VCaP (cell line): ENCODE measurements around the gene EPHB1.

ENCODE experiments used
- H3K27ac ChIP-seq: fragments of 450-650 bp; 2 replicates; pipeline ENCODE4 v1.5.1; 2017
- CTCF ChIP-seq: fragments of 450-650 bp; conservative IDR thresholded peaks from 2 replicates; pipeline ENCODE4 v1.5.1; 2017; ENCODE audit warnings: mild to moderate bottlenecking, moderate library complexity

The EPHB1 gene

GRCh38 chr3:134887536-134887935 is 92.5 kb downstream of the EPHB1 start:
- no peak overlapping the region for H3K27ac ChIP-seq
- TF ChIP-seq CTCF, result no peak

- no peak for TF ChIP-seq CTCF
- H3K27ac ChIP-seq, result no peak overlapping the region
Observed at GRCh38 chr3:134892326-134892725, 97.3 kb downstream of the EPHB1 start.

- no peak overlapping the region for H3K27ac ChIP-seq
- TF ChIP-seq CTCF, result no peak
Observed at GRCh38 chr3:134892761-134893160, 97.7 kb downstream of the EPHB1 start.

- H3K27ac ChIP-seq, result no peak overlapping the region
- TF ChIP-seq CTCF, result no peak
Observed at GRCh38 chr3:134894533-134894932, 99.5 kb downstream of the EPHB1 start.

GRCh38 chr3:134895181-134895580 is 100.1 kb downstream of the EPHB1 start:
- no peak for TF ChIP-seq CTCF
- no peak overlapping the region for H3K27ac ChIP-seq

GRCh38 chr3:134896141-134896540 is 101.1 kb downstream of the EPHB1 start:
- no peak overlapping the region for H3K27ac ChIP-seq
- TF ChIP-seq CTCF, result no peak

GRCh38 chr3:134896696-134897095 is 101.6 kb downstream of the EPHB1 start:
- H3K27ac ChIP-seq, result no peak overlapping the region
- no peak for TF ChIP-seq CTCF
